NCI-H2107 treated with DMSO at 0.1 percent for 48 hours (cell line): ENCODE results near the gene NSD1.

Experiments
- DNase-seq: peaks from one replicate; lab custom pipeline; 2025; ENCODE audit not compliant: unreplicated experiment; lab: John Stamatoyannopoulos, UW

NSD1 gene

DNA sequence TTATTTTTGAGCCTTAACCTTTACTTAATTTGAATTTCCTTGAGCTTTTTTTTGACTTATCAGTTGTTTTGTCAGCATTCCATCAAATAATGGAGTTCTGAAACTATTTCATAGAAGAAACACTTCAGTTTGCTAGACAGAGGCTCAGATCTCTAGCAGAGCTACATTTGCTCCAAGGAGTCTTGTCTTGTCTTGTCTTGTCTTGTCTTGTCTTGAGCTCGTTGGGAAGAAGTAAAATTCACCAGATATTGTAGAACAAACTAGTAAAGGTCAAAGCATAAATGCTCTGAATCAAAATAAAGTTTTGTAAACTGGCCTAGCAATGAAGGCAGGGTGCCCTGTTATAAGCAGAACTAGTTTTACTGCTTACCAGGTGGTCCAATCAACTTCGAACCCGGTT is 136.4 kb downstream of the NSD1 start:
- DNase-seq: no peak

DNA sequence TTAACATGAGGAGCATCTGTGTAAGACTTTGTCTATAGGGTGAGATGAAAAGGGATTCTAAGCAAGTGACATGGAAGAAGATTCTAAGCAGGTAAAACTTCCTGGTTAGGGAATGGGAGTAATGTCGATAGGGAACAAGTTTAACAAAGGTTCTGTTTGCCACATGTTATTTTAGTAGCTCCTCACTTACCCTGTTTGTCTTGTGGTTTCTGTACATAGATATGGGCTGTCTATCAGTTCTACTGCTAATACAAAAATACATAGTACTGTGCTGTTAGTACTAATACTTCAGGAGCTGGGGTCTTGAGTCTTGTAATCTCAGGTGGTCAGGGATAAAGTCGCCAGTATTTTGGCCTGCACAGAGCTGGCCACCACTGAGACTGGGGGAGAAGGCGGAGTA is 137.1 kb downstream of the NSD1 start:
- DNase-seq: no peak

DNA sequence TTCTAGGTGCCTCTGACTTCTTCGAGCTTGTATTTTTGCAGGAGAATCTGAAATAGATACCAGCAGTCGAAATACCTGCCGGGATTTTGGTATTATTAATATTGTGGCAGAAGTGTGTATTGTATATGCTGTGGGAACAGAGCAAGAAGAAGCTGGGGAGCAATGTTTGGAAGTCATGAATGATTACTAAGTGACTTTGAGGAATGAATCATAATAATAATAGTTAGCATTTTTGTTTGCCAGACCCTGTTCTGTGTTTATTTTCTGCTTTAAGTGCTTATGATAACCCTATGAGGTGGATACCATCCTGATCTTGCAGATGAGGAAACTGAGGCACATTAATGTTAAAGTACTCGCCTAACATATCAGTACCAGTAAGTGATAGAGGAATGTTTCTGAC is 137.5 kb downstream of the NSD1 start:
- no peak for DNase-seq

DNA sequence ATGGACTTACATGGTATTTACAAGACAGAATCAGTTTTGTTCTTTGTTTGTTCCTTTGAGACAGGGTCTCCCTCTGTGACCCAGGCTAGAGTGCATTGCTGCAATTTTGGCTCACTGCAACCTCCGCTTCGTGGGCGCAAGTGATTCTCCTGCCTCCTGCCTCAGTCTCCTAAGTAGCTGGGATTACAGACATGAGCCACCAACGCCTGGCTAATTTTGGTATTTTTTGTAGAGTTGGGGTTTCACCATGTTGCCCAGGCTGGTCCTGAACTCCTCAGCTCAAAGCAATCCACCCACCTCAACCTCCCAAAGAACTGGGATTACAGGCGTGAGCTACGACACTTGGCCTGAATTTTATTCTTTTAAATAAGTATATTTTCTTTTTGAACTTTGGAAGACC is 142.3 kb downstream of the NSD1 start:
- DNase-seq: no peak

DNA sequence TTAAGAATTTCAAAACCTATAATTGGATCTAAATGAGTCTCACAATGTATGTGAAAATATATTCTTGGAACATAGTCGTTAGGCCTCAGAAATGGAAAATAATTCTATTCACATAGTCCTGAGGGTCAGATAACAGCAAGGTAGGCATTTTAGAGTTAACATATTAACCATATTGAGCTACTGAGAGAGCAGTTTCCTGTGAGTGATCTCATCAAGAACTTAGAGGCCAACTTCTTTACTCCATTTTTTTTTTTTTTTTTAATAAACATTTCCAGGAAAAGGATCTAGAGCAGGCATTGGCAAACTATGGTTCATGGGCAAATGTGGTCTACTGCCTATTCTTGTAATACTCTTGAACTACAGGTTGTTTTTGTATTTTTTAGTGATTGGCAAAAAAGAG is 143.3 kb downstream of the NSD1 start:
- no peak for DNase-seq

DNA sequence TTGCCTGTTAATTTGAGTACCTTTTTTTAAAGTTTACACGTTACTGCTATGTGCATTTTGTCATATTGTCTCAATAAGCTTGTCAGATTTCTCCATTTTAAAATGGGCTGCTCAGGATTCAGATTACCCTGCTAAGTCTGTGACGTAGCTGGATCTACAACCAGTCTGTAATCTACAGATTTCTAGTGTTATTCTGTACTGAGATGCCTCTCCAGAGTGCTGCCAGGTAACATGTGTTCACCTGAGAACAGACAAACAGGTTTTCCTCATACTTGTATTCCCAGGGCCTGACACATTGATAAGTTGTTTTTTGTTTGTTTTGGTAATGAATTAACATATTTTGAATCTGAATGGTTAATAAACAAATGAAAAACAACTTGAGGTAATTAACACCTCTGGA is 154.6 kb downstream of the NSD1 start:
- DNase-seq: no peak

GRCh38 chr5:177290816-177291596 is 157.4 kb downstream of the NSD1 start:
- DNase-seq: no peak

DNA sequence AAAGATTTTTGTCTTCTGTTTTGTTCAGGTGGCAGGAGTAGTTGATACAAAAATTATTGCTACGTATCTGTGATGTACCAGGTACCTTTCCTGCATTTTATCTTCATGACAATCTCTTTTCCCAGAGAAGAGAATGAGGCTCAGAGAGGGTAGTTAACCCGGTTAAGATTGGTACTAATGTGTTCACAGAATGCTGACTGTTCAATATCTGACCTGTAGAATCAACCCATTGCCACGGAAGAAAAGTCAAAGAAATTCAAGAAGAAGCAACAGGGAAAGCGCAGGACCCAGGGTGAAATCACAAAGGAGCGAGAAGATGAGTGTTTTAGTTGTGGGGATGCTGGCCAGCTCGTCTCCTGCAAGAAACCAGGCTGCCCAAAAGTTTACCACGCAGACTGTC is 158.2 kb downstream of the NSD1 start:
- DNase-seq: no peak

GRCh38 chr5:177293819-177294581 is 160.4 kb downstream of the NSD1 start:
- no peak for DNase-seq

GRCh38 chr5:177294632-177295031 is 161.1 kb downstream of the NSD1 start:
- DNase-seq: no peak

DNA sequence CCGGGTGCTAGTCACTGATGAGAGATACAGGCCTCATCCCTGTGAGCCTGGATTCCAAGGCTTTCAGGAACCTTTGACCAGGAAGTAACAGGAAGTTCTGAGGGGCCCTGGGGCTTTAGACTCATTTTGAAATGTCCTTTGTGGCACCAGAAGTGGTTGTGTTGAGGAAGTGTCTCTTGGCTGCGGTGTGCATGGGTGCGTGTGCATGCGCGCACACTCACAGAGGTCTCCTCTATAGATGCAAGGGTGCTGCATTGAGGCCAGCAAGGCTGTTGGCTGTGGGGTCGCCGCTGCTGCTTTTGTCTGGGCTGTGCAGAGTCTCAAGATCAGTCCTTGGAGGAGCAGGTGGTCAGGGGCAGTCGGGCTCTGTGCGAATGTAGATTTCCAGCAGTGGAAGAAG is 162.4 kb downstream of the NSD1 start:
- no peak for DNase-seq

- DNase-seq: no peak
These were observed 163.0 kb downstream of the NSD1 start for GRCh38 chr5:177296581-177296980.

- DNase-seq: no peak
These were observed 164.3 kb downstream of the NSD1 start for GRCh38 chr5:177297922-177298321.

DNA sequence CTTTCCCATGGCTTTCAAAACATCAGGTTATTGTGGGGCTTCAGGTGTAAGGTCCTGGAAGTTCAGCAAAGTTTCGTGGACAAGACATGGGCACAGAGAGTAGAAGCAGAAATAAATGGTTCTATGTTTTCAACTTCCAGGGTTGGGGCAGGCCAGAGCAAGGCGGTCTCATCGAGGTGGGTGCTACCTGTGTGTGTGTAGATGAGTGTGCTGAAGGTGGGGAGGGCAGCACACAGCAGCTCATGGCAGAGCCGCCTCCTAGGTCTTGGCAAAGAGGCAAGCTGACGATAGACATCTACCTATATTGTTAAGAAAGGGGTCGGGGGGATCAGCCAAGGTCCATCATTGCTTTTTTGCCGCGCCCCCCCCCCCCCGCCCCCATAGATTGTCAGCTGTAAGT is 166.1 kb downstream of the NSD1 start:
- DNase-seq: no peak

GRCh38 chr5:177300236-177300880 is 166.8 kb downstream of the NSD1 start:
- no peak for DNase-seq

GRCh38 chr5:177300951-177301350 is 167.4 kb downstream of the NSD1 start:
- DNase-seq: no peak

- peak; percentile 90 for DNase-seq
These were observed 168.1 kb downstream of the NSD1 start for GRCh38 chr5:177301503-177302165.

GRCh38 chr5:177302354-177303110 is 169.0 kb downstream of the NSD1 start:
- DNase-seq: no peak

DNA sequence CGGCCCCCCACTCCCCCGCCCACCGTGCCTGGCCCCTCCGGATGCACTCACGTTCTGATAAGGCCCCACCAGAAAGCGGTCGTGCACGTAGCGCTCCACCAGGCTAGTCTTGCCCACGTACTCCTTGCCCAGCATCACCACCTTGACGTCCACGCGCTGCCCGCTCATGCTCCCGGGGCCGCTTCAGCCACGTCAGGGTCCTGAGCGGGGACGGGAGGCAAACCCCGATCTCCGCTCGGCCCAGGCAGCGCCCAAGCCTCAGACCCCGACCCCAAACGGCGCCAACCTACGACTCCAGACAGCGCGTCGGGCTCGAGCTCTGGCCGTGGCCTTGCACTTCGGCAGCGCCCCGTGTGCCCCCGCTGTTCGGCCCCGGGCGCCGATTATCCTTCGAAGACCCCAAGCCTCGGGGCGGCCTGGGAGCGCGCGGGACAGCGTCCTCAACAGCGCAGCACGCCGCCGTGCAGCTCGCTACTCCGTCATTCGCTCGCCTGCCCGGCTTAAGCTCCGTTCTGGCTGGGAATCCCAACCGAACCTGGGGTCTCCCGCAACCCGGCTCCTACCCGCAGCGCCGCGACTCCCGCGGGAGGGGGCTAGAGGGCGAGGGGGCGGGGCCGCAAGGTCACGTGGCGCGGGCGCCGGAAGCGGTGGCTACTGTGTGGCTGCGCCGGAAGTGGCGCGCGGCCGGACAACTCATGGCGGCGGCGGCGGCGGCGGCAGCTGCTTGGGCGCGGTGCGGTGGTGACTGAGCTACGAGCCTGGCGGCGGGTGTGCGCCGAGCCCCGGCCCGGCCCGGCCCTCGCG is 169.8 kb downstream of the NSD1 start, which contains the start of the genes PRELID1 and RAB24:
Gene PRELID1 (plus strand): TSS at position 679 of the 804 bp plus-strand sequence. CDS start 187 bp downstream, outside the sequence.
Gene RAB24 (minus strand): TSS at position 599 of the 804 bp plus-strand sequence. CDS start 431 bp downstream, at position 168.
- no peak for DNase-seq
